GM18909 (cell line): ENCODE data around the gene TPSB2.
"Not testable (repeated sequence)": the region's sequence is repeated elsewhere in the genome, so short reads cannot be mapped to it uniquely, and the experiment has no call there.

Experiments used
- ATAC-seq: cut with Tn5 transposase; IDR thresholded peaks from one replicate; pipeline ENCODE4 v1.9.1; 2021; ENCODE audit warnings: mild to moderate bottlenecking; ENCODE audit not compliant: unreplicated experiment, poor library complexity

TPSB2 gene

DNA sequence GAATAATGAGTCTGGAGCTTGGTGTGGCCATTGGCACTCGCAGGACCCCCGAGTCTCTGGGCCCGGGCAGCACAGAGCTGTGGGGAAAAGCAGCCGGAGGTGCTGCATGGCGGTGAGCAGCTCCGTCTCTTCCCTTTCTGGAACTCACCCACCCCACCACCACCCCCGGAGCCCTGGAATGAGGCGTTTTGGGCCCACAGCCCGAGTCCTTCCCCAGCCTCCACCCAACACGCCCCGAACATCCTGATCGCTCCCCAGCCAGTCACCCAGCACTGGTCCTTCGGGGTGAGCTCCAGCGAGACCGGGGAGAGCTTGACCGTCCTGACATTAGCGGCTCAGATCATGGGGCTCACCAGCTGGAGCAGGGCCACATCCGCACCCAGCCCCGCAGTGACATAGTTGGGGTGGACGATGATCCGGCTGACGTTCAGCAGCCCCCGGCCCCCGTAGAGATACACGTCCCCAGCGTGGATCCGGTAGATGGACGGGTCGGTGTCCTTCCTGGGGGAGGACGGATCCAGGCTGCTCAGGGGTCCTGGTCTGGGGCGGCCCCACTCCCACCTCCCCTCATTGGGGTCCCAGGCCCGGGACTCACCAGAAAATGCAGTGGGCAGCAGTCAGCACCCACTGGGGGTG, 32.3 kb upstream of the TPSB2 start:
- ATAC-seq = no peak

DNA sequence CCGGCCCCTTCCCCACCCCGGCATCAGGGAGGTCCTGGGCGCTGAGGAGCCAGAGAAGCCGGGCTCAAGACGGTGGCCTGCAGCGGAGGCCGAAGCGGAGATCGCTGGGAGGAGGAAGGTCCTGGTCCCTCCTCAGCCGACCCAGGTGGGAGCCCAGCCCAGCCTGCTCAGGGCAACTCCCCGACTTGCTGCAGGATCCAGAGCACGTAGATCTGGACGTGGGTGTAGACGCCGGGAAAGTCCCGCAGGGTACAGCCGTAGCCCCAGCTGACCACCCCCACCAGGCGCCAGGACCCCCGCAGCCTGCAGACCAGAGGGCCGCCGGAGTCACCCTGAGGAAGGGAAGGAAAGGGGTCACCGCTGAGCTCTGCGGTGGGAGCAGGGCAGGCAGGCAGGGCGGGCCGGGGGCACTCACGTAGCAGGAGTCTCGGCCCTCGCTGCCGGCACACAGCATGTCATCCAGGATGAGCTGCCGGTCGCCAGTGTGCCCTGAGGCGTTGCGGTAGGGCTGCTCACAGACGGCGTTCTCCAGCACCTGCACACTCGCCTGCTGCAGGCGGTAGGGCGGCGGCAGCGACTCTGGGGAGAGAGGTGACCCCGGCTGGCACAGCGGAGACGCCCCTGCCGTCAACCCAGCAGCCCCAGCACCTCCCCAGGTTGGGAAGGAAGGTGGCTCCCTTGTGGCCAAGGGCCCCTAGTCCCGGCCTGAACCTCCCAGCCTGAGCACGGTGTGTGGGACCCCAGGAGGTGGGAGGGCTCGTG, 31.3 kb upstream of the TPSB2 start:
- ATAC-seq = no peak

DNA sequence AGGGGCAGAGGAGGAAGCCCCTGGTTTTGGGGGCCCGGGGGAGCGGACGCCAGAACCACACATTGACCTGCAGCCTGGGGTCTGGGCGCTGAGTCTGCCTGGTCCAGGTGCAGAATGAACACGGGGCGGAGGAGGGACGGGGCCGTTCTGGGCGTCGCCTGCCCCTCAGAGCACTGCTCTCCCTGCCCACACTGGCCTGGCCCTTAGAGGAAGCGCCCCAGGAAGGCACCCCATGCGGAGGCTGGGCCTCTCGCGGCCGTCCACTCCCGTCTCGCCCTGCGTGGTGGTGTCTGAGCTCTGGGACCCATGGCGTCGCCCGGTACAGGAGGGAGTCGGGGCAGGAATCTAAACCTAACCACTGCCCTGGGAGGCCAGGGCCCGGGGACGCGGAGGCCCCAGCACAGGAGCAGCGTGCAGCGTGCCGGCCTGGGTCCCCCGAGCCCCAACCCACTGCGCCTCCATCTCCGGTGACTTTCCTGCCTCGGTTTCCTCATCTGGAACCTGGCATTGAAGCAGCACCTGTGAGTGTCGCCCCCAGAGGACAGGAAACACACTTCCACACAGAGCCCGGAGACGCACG, 30.2 kb upstream of the TPSB2 start:
- ATAC-seq = no peak

DNA sequence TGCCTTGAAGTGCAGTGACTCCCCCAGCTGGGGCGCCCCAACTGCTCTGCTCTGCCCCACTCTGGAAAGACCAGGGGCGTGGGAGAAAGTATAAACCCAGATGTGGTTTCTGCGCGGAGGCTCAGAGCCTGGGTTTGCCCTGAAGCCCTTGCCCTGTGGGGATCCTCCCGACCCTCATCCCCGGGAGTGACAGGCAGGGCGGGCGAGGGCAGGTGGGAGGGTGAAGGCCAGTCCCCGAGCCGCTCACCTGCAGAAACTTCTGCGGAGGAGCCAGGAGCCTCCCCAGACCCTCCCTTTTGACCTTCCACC, 29.7 kb upstream of the TPSB2 start:
- no peak for ATAC-seq

DNA sequence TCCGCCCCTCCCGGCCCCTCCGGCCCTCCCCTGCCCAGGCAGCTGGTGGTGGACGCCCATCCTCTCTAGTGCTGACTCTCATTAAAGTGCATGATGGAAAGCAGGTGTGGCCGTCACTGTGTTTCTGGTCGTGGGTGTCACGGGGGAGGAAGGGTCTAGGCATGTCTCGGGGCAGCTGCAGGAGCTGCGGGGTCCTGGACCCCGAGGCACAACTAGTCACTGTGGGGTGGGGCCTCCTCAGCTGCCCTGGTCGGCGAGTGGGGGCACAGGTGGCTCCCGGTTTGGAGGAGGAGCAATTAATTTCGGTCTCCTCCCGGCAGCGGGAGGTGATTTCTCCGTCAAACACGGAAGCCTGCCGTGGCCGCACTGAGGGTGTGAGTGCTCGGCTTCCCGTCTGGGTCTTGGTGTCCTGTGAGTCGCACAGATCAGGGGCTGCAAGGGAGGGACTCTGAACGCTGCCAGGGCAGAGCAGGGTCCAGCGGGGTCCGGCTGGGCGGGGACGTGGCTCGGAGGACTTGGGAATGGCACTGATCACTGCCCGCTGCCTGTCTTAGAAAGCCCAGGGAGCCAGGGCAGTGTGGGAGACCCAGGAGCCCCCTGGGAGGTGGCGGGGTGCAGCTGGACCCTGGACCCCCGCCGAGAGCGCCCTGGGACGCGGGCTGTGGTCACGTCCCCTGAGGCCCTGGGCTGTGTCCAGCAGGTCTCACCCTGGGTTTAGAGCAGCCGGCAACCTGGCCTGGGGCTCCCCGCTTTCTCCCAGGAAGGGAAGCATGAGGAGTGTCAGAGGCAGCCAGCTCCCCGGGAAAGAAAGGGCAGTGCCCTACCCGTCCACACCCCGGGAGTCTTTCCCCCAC, 29.1 kb upstream of the TPSB2 start:
- no peak for ATAC-seq

DNA sequence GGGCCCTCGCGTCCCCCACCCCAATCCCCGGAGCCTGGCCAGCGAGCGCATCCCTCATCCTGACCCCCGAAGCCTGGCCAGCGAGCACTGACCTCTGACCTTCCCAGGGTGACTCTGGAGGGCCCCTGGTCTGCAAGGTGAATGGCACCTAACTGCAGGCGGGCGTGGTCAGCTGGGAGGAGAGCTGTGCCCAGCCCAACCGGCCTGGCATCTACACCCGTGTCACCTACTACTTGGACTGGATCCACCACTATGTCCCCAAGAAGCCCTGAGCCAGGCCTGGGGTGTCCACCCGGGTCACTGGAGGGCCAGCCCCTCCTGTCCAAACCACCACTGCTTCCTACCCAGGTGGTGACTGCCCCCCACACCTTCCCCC, 28.2 kb upstream of the TPSB2 start:
- no peak for ATAC-seq

DNA sequence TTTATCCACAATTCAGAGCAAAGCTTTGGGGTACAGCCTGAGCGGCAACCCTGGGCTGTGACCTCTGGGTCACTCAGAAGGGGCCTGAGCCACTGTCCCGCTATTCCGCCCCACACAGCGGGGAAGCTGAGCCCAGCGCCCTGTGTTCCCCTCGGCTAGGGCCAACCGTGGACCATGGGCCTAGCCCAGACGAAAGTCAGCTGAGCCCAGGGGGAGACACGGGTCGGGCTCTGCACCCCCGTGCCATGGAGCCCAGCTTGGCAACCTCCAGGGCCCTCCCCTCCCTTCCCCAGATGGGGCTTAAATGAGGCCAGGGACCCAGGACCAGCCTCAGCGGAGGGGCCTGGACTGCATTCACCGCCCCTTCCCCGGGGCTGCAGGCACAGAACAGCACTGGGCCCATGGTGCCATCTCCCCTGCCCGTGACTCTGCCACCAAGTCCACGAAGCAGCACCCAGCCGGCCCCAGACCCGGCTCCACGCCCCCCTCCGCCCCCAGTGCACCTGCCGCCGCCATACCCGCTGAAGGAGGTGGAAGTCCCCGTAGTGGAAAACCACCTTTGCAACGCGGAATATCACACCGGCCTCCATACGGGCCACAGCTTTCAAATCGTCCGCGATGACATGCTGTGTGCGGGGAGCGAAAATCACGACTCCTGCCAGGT, 27.7 kb upstream of the TPSB2 start:
- ATAC-seq = no peak

DNA sequence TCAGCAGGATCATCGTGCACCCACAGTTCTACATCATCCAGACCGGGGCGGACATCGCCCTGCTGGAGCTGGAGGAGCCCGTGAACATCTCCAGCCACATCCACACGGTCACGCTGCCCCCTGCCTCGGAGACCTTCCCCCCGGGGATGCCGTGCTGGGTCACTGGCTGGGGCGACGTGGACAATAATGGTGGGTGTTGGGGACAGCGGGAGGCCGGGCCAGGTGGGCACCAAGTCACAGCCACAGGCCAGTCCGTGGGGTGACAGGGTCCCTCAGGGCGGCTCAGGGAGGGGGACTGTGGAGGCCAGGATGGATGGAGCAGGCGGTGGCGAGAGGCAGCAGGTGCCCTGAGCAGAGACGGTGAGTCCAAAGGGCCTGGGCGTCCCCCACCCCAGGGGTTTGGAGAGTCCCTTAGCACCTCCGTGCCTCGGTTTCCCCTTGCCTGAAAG, 26.9 kb upstream of the TPSB2 start:
- ATAC-seq = no peak

DNA sequence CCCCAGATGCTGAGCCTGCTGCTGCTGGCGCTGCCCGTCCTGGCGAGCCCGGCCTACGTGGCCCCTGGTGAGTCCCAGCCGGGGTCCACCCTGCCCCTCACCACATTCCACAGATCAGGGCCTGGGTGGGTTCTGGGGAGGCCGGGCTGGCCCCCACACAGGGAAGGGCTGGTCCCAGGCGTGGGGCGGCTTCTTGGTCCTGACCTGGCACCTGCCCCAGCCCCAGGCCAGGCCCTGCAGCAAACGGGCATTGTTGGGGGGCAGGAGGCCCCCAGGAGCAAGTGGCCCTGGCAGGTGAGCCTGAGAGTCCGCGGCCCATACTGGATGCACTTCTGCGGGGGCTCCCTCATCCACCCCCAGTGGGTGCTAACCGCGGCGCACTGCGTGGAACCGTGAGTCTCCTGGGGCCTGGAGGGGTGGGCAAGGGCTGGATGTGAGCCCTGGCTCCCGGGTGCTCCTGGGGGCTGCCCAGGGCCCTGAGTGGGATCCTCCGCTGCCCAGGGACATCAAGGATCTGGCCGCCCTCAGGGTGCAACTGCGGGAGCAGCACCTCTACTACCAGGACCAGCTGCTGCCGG, 26.4 kb upstream of the TPSB2 start:
- ATAC-seq = not testable (repeated sequence)

DNA sequence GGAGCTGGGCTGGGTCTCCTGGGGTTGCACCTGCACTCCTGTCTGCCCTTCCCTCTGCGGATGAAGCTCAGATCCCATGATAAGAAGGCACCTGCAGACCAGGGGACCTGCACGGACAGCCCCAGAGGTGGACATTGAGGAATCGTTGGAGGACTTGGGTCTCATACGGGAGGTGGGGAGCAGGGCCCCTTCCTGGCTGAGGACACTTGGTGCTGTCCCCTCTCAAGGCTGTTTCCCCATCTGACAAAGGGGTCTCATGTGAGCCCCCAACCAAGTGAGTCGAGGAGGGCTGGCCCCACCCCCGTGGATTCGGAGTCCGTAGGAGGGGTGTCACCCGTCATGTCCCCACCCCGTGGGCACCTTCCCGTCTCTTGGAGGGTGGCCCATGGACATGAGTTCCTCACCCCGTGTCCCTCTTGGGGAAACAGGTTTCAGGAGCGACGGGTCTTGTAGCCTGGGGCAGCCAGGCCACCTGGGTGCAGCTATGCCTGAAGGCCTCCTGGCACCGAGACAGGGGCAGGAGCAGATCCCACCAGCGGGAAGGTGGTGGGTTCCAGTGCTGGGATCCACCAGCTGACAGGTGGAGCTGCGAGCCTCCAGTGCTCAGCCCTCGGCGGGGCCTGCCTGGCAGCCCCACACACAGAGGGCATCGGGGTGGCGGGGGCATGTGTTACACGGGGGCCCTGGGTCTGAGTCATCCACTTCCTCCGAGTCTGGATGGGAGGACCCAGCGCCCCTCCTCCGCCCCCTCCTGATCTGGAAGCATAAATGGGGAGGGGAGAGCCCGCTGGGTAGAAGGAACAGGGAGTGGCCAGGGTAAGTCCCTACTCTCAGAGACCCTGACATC, 25.5 kb upstream of the TPSB2 start, which contains the start of gene TPSD1:
Gene TPSD1 (plus strand): TSS at position 794 of the 847 bp plus-strand sequence. CDS start 212 bp downstream, outside the sequence.
- ATAC-seq = not testable (repeated sequence)

DNA sequence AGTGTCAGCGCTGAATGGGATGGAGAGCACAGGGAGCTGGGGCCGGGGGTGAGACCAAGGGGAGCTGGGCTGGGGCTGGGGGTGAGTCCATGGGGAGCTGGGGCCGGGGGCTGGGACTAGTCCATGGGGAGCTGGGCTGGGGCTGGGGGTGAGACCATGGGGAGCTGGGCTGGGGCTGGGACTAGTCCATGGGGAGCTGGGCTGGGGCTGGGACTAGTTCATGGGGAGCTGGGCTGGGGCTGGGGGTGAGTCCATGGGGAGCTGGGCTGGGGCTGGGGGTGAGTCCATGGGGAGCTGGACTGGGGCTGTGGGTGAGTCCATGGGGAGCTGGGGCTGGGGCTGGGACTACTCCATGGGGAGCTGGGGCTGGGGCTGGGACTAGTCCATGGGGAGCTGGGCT, 24.8 kb upstream of the TPSB2 start:
- ATAC-seq = not testable (repeated sequence)

DNA sequence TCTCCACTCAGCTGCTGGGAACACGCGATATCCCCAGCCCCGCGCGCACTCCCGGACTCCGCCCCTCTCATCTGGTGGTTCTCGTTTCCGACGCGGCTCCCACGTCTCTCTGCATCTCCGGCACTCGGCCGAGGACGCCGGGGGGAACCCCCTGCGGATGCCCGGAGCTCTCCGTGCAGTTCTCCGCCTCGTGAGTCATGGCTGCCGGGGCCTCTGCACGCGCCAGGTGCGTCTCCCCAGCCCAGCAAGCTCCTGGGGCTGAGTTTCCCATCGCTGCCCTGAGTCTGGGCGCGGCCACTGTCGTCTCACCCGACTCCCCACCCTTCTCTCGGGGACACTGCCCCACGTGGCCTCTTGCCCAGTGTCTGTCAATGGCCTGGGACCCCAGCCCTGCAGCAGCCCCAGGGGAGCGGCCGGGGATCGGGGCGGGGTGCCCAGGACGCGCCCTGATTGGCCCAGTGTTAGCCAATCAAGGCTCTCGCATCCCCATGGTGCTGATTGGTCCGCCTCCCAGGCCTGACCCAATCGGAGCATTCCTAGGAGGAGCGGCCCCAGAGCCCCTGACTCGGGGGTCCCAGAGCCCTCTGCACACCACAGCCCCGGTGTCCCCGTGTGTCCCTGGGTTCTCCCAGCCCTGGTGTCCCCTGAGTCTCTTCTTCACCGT, 23.8 kb upstream of the TPSB2 start:
- not testable (repeated sequence) for ATAC-seq

DNA sequence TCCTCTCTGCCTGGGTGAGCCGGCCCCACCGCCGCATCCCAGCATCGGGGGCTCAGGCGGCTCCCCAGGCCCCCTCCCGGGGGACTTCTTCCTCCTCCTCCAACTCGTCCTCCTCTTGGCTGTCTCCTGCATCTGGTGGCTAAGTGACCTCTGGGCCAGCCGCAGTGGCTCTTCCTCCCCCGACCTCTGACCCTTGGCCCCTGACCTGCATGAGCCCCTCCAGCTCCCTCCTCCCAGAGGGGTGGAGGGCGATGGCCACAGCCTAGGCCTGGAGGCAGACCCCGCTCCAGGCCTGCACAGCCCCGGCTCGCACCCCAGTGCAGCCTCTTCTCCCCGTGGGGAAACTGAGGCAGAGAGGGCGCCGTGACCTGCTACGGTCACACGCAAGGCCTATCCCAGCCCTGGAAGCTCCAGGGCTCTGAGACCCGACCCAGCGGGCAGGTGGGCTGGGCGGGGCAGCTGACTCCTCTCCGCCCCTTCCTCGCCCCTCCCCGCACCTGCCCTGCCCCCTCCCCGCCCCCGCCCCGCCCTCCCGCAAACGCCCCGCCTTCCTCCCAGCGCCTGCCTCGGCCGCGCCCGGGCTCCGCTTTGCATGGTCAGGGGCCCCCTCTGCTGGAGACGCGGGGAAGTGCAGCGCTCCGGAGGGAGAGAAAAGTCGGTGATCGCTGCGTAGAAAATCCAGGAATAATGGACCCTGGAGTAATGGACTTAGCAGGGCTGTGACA, 19.2 kb upstream of the TPSB2 start:
- not testable (repeated sequence) for ATAC-seq

DNA sequence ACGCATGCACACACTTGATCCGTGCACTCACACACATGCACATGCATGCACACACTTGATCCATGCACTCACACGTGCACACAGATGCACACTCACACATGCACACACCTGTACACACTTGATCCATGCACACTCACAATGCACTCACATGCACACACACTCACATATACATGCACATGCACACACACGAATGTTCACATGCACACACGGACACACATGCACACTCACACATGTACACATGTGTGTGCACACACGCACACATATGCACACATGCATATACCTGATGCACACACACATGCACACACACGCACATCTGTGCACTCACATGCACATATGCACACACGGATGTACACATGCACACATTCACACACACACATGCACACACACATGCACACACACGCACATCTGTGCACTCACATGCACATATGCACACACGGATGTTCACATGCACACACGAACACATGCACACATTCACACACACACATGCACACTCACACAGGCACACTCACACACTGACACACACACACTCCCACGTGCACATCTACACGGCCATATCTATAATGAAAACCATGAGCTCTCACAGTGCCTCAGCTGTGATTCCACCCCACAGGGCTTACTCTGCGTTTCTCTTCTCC, 18.0 kb upstream of the TPSB2 start:
- ATAC-seq = not testable (repeated sequence)

DNA sequence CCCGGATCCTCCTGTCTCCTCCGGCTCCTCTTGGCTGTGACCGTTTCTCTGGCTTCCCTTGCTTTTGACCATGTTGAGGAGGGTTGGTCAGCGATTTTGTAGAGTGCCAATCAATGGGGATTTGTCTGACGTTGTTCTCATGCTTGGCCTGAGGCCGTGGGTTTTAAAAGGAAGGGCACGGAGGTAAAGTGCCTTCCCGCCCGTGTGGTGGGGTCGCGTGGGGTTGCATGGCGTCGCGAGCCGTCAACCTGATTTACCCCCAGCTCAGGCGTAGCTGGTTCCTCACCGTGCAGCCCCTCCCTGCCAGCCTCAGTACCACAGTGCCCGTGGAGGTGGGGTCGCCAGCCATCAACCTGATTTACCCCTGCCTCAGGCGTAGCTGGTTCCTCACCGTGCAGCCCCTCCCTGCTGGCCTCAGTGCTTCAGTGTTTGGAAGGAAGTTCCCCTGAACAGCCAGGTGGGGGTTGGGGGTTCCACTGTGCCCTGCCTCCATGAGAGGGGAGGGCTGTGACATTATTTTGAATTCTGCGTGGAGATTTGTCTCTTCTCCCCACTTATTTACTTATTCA, 15.6 kb upstream of the TPSB2 start:
- ATAC-seq = no peak

DNA sequence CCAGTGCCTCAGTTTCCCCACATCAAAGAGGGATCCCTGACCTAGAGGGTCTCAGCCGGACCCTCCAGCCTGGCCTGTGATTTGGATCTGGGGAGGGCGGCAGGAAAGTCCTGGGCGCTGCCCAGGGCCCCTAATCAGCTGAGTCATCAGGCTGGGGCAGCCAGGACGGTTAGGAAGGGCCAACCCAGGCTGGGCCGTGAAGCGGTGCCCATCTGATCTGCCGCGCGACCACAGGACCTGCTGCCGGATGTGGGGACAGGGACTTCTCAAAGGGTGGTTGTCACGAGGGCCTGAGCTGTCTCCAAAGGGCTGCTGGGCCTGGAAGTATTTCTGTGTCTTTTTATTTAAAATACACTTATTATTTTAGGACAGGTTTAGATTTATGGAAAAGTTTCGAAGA, 14.9 kb upstream of the TPSB2 start:
- ATAC-seq = no peak
